CD4-positive, CD25-positive, alpha-beta regulatory T cell (primary cell): ENCODE data around the gene LGALS3BP. TPM values are rescaled to one million over a fixed set of nuclear protein-coding genes. Genes with fewer than 3 reads are reported as not detected.
A peak's percentile ranks its signal among the peaks of the same experiment; 100 is the strongest.

ENCODE experiments used
- ATAC-seq, 2 donors: fragments of 150-1000 bp; cut with Tn5 transposase; one replicate each; pipeline ENCODE4 v1.10.0; 2021; ENCODE audit warnings: low read depth in 2 of 2, moderate number of reproducible peaks in 2 of 2, moderate library complexity in 1 of 2
- DNase-seq, 3 donors: peaks; one replicate each; pipeline versions ENCODE4 v3.0.0 to v3.0.0-alpha.2; 2012 to 2022; ENCODE audit warnings: mixed read lengths in 1 of 3
- H3K27ac ChIP-seq: one replicate; pipeline ENCODE4 v1.7.0; 2013; ENCODE audit warnings: mild to moderate bottlenecking, low read length; ENCODE audit not compliant: insufficient read depth, poor library complexity, severe bottlenecking
- H3K27me3 ChIP-seq: one replicate; pipeline ENCODE4 v1.7.0; 2013; ENCODE audit warnings: low read length; ENCODE audit not compliant: control insufficient read depth, insufficient read depth
- H3K36me3 ChIP-seq: one replicate; pipeline ENCODE4 v1.7.0; 2013; ENCODE audit warnings: mild to moderate bottlenecking, low read length, moderate library complexity; ENCODE audit not compliant: control insufficient read depth, insufficient read depth
- H3K4me1 ChIP-seq: 2 replicates; pipeline ENCODE4 v1.7.0; 2013; ENCODE audit warnings: mild to moderate bottlenecking, low read length; ENCODE audit not compliant: insufficient read depth, control insufficient read depth, poor library complexity, severe bottlenecking
- H3K4me3 ChIP-seq: one replicate; pipeline ENCODE4 v1.7.0; 2013; ENCODE audit warnings: low read depth, mild to moderate bottlenecking, low read length, moderate library complexity
- H3K9me3 ChIP-seq, 2 experiments: 1 replicate in 1 of 2; 2 replicates in 1 of 2; pipeline ENCODE4 v1.7.0; 2013; ENCODE audit warnings: low read length in 2 of 2, mild to moderate bottlenecking in 1 of 2, moderate library complexity in 1 of 2; ENCODE audit not compliant: control insufficient read depth in 2 of 2
- H3K27ac Mint-ChIP-seq, 3 donors: one replicate each; pipeline ENCODE4 v1.8.0; 2020 to 2022; ENCODE audit warnings: mild to moderate bottlenecking in 3 of 3, mixed read lengths in 3 of 3, moderate library complexity in 2 of 3
- H3K27me3 Mint-ChIP-seq: one replicate; pipeline ENCODE4 v1.8.0; 2022; ENCODE audit warnings: mild to moderate bottlenecking, mixed read lengths
- H3K36me3 Mint-ChIP-seq: one replicate; pipeline ENCODE4 v1.8.0; 2020; ENCODE audit warnings: mixed read lengths
- H3K4me1 Mint-ChIP-seq, 4 donors: one replicate each; pipeline ENCODE4 v1.8.0; 2020 to 2022; ENCODE audit warnings: mixed read lengths in 4 of 4, mild to moderate bottlenecking in 1 of 4
- H3K4me3 Mint-ChIP-seq, 4 donors: one replicate each; pipeline ENCODE4 v1.8.0; 2020 to 2022; ENCODE audit warnings: mild to moderate bottlenecking in 4 of 4, mixed read lengths in 4 of 4, moderate library complexity in 3 of 4
- H3K9me3 Mint-ChIP-seq, 7 donors: one replicate each; pipeline ENCODE4 v1.8.0; 2020 to 2022; ENCODE audit warnings: mixed read lengths in 7 of 7, mild to moderate bottlenecking in 3 of 7, moderate library complexity in 2 of 7
- polyA plus RNA-seq, 4 donors: library from polyadenylated mRNA; unstranded; fragments of 300-500 nt; fragmentation: Illumina TruSeq; gene quantifications; one replicate each; pipeline ENCODE4 v1.2.3, GENCODE V29; 2021
- total RNA-seq: library from RNA; stranded (reverse); gene quantifications from one replicate; pipeline ENCODE4 v1.2.3, GENCODE V29; 2022

LGALS3BP gene
- total and polyA plus RNA-seq, 5 donors from 2014 or later: 23.4 to 43.5 (median 27.2) TPM

DNA sequence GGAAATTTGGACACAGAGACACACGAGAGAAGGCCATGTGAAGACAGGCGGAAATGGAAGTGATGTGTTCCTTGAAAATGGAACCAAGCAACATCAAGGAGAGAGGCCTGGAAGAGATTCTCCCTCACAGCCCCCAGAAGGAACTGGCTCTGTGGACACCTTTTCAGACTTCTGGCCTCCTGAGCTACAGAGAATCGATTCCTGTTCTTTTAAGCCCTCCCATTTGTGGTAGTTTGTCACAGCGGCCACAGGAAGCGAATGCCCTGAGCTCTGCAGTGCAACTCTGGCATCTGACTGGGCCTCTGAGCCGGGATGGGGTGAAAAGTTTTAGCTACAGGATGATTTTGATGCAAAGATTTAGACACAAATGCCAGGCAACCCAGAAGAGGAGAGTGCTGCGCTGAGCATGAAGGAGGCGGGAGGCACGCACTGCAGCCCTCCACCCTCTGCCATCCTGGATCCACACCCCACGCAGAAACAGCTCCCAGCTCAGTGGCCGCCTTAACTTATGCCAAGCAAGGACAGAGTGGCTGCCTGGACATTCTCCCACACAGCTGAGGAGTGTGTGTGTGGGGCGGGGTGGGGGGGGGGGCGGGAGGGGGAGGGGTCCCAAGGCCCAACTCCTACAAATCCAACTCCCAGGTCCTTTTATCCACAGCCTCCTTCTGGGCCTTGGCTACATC is 56.8 kb downstream of the LGALS3BP start:
- Mint-ChIP-seq H3K9me3 (no peaks in the 10 kb centered on the region), H3K36me3 (no peaks in the 10 kb centered on the region), H3K4me1 (peaks cover 0 to 22% (median 9%) of the 10 kb centered on the region in 4 donors), H3K27ac (peak overlapping the region in 2 of 3 donors; percentile 65 to 76), H3K4me3 (peak overlapping the region; percentile 54 to 86 (median 82)), H3K27me3 (peaks cover 64% of the 10 kb centered on the region)
- ATAC-seq (no peak), DNase-seq (no peak)
- no peaks in the 10 kb centered on the region for H3K27me3 ChIP-seq
- H3K4me3 ChIP-seq: no peak overlapping the region
- no peaks in the 10 kb centered on the region for H3K9me3 ChIP-seq
- no peaks in the 10 kb centered on the region for H3K36me3 ChIP-seq
- peaks cover 21% of the 10 kb centered on the region for H3K4me1 ChIP-seq
- H3K27ac ChIP-seq: peak overlapping the region; percentile 1

DNA sequence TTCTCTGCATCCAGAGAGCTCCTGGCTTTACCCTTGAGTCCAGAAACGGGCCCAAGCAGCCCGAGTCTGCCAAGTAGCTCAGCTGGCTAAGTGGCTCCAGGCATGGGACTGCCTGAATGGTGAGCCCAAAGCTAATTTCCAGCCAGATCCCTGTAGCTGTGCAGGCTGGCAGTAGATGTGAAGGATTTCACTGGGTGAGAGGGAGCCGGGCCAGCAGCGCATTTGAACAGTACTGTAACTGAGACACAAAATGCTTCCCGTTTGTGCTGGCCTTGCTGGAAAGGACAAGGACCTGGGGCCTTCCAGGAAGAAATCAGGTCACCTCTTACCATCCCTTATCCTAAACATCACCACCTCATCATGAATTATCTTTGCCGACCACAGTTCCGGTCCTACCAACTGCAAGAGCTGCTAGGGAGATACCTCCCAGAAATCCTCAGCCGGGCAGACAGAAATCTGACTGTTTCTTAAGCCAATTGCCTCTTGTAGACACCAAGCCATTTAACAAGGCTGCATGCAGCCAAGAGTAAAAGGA is 58.2 kb downstream of the LGALS3BP start:
- peaks cover 0 to 27% (median 12%) of the 10 kb centered on the region in 4 donors for H3K4me1 Mint-ChIP-seq
- peak overlapping the region in 2 of 4 donors; percentile 54 to 61 for H3K4me3 Mint-ChIP-seq
- no peak overlapping the region for H3K4me3 ChIP-seq
- no peak overlapping the region for H3K27ac ChIP-seq
- peaks cover 21% of the 10 kb centered on the region for H3K4me1 ChIP-seq
- H3K9me3 ChIP-seq: no peaks in the 10 kb centered on the region
- H3K36me3 ChIP-seq: no peaks in the 10 kb centered on the region
- peak overlapping the region in 2 of 3 donors; percentile 21 to 33 for H3K27ac Mint-ChIP-seq
- no peak for ATAC-seq
- peaks cover 57% of the 10 kb centered on the region for H3K27me3 Mint-ChIP-seq
- no peaks in the 10 kb centered on the region for H3K36me3 Mint-ChIP-seq
- no peaks in the 10 kb centered on the region for H3K27me3 ChIP-seq
- no peaks in the 10 kb centered on the region for H3K9me3 Mint-ChIP-seq
- no peak for DNase-seq

Other genes with a start within 250 kb of the LGALS3BP start
- 487 TPM for gene CYTH1, start 197.7 kb downstream of the LGALS3BP start, total RNA-seq
- gene CYTH1, start 197.7 kb downstream of the LGALS3BP start, polyA plus RNA-seq: 100 to 1,000 TPM; 202 to 214 (median 206) TPM
- 407 TPM for gene USP36, start 139.1 kb downstream of the LGALS3BP start, total RNA-seq
- gene USP36, start 139.1 kb downstream of the LGALS3BP start, polyA plus RNA-seq: 10 to 100 TPM; 19.6 to 22.2 (median 21.2) TPM
- 1.6 TPM for gene CEP295NL, start 76.7 kb downstream of the LGALS3BP start, total RNA-seq
- under 1 TPM in 2 of 4 donors, not detected in 2; 0.25 to 0.78 TPM for gene CEP295NL, start 76.7 kb downstream of the LGALS3BP start, polyA plus RNA-seq
- gene TIMP2, start 54.5 kb downstream of the LGALS3BP start, total RNA-seq: 6.5 TPM
- under 1 TPM in 3 of 4 donors, not detected in 1; 0.29 to 0.46 (median 0.35) TPM for gene TIMP2, start 54.5 kb downstream of the LGALS3BP start, polyA plus RNA-seq
- gene CANT1, start 29.8 kb upstream of the LGALS3BP start, total RNA-seq: 49.6 TPM
- 10 to 100 TPM in 1 of 4 donors, 1 to 10 TPM in 3; 8.5 to 11.7 (median 9.6) TPM for gene CANT1, start 29.8 kb upstream of the LGALS3BP start, polyA plus RNA-seq
- gene C1QTNF1, start 44.2 kb upstream of the LGALS3BP start, total RNA-seq: not detected
- not detected for gene C1QTNF1, start 44.2 kb upstream of the LGALS3BP start, polyA plus RNA-seq
- 91.9 TPM for gene ENGASE, start 94.9 kb upstream of the LGALS3BP start, total RNA-seq
- gene ENGASE, start 94.9 kb upstream of the LGALS3BP start, polyA plus RNA-seq: 1 to 10 TPM; 1.1 to 4.7 (median 2.4) TPM